CD8-positive, alpha-beta memory T cell (primary cell): ENCODE data around the gene ACY1. TPM values are rescaled to one million over a fixed set of nuclear protein-coding genes. Genes with fewer than 3 reads are reported as not detected.
A peak's percentile ranks its signal among the peaks of the same experiment; 100 is the strongest.

Source experiments
- CTCF ChIA-PET: fragments of 350-600 bp; sonication (Branson Sonifier 250); formaldehyde crosslinking; loops from one replicate; lab custom pipeline; 2021; ENCODE audit warnings: antibody characterized with exemption; lab: Charles Lee
- POLR2A ChIA-PET: fragments of 350-600 bp; sonication (Branson Sonifier 250); formaldehyde crosslinking; loops from one replicate; lab custom pipeline; 2021; ENCODE audit warnings: antibody characterized with exemption; lab: Charles Lee
- DNase-seq, 5 donors: peaks; one replicate each; pipeline versions ENCODE4 v3.0.0 to v3.0.0-alpha.2; 2020 to 2022; ENCODE audit warnings: mixed read lengths in 1 of 5
- H3K27ac ChIP-seq: one replicate; pipeline ENCODE4 v1.7.0; 2013; ENCODE audit warnings: low read depth, mild to moderate bottlenecking, low read length, moderate library complexity
- H3K27me3 ChIP-seq: 2 replicates; pipeline ENCODE4 v1.7.0; 2013; ENCODE audit warnings: low read length, mild to moderate bottlenecking; ENCODE audit not compliant: insufficient read depth, poor library complexity, severe bottlenecking
- H3K36me3 ChIP-seq: 2 replicates; pipeline ENCODE4 v1.7.0; 2013; ENCODE audit warnings: mild to moderate bottlenecking, low read length, moderate library complexity; ENCODE audit not compliant: insufficient read depth
- H3K4me1 ChIP-seq: 2 replicates; pipeline ENCODE4 v1.7.0; 2013; ENCODE audit warnings: mild to moderate bottlenecking, low read length, moderate library complexity; ENCODE audit not compliant: insufficient read depth
- H3K4me3 ChIP-seq: 2 replicates; pipeline ENCODE4 v1.7.0; 2013; ENCODE audit warnings: mild to moderate bottlenecking, low read length
- H3K9me3 ChIP-seq: 2 replicates; pipeline ENCODE4 v1.7.0; 2013; ENCODE audit warnings: mild to moderate bottlenecking, low read length
- H3K27ac Mint-ChIP-seq, 8 donors: one replicate each; pipeline ENCODE4 v1.8.0; 2020 to 2021; ENCODE audit warnings: mixed read lengths in 8 of 8, mild to moderate bottlenecking in 6 of 8, inconsistent platforms in 3 of 8, moderate library complexity in 3 of 8
- H3K27me3 Mint-ChIP-seq, 2 donors: one replicate each; pipeline ENCODE4 v1.8.0; 2020 to 2021; ENCODE audit warnings: mixed read lengths in 2 of 2, mild to moderate bottlenecking in 1 of 2, moderate library complexity in 1 of 2
- H3K36me3 Mint-ChIP-seq, 3 donors: one replicate each; pipeline ENCODE4 v1.8.0; 2020 to 2021; ENCODE audit warnings: mixed read lengths in 3 of 3, inconsistent platforms in 1 of 3, mild to moderate bottlenecking in 1 of 3
- H3K4me1 Mint-ChIP-seq, 3 donors: one replicate each; pipeline ENCODE4 v1.8.0; 2020 to 2021; ENCODE audit warnings: mixed read lengths in 3 of 3, inconsistent platforms in 1 of 3, mild to moderate bottlenecking in 1 of 3
- H3K4me3 Mint-ChIP-seq, 7 donors: one replicate each; pipeline ENCODE4 v1.8.0; 2020 to 2021; ENCODE audit warnings: mixed read lengths in 7 of 7, mild to moderate bottlenecking in 6 of 7, moderate library complexity in 4 of 7, inconsistent platforms in 2 of 7
- H3K9me3 Mint-ChIP-seq, 5 donors: one replicate each; pipeline ENCODE4 v1.8.0; 2020 to 2022; ENCODE audit warnings: mixed read lengths in 5 of 5, mild to moderate bottlenecking in 3 of 5, moderate library complexity in 2 of 5, inconsistent platforms in 1 of 5
- polyA plus RNA-seq: library from polyadenylated mRNA; unstranded; fragments of 300-500 nt; fragmentation: Illumina TruSeq; gene quantifications from one replicate; pipeline ENCODE4 v1.2.3, GENCODE V29; 2021
- total RNA-seq, 2 experiments: library from RNA; stranded (reverse); gene quantifications; one replicate each; pipeline ENCODE4 v1.2.3, GENCODE V29; 2021

Gene ACY1
- total RNA-seq (10 to 100 TPM; 46.1 to 49.0 TPM), polyA plus RNA-seq (13.8 TPM)

DNA sequence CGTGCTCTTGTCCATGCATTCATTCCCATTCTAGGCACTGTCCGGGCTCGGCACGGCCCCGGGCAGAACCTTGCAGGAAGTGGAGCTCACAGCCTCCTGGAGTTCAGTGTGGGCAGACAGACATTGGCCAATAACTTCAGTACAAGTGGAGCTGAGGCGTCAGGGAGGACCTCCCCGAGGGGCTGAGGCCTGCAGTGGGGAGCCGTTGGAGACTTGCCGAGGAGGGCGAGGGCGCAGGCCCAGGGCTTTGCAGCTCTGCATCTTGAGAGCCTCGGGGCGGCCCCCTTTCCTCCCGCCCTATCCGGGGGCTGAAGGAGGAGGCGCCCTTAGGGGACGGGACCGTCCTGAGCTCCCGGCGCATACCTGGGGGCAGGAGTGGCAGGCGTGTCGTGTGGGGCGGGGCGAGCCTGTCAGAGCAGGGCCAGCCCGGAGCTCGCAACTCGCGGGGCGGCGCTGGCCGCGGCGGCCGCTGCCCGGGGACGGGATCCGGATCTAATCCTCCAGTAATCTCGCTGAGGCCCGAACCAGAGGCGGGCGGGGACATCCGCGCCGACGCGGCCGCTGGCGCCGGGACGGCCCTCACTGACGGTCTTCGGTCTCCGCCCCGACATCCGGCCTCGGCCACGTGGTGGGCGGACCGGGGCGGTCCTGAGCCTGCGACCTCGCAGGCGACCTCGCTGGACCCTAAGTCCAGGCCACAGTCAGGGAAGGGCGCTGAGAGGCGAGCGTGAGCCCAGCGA, at the start of gene ACY1:
TSS of gene ACY1 (plus strand) at position 698 of the 740 bp plus-strand sequence. CDS start 530 bp downstream, outside the sequence.
- Histone ChIP-seq H3K4me3 (peak within 1 kb of the TSS; percentile 87), H3K27me3 (no peaks in the 10 kb centered on the region), H3K9me3 (no peaks in the 10 kb centered on the region), H3K4me1 (peaks cover 20% of the 10 kb centered on the region), H3K27ac (peak within 1 kb of the TSS; percentile 77), H3K36me3 (no peaks in the 10 kb centered on the region)
- peaks cover 24 to 29% (median 29%) of the 10 kb centered on the region in 3 donors for H3K4me1 Mint-ChIP-seq
- peak; percentile 63 to 81 (median 72) for DNase-seq
- H3K27ac Mint-ChIP-seq = peak within 1 kb of the TSS; percentile 57 to 99 (median 94)
- H3K4me3 Mint-ChIP-seq = peak within 1 kb of the TSS; percentile 83 to 96 (median 93)
- no peaks in the 10 kb centered on the region for H3K27me3 Mint-ChIP-seq
- ChIA-PET POLR2A (interaction anchor here (1.0 to 2.1 kb wide), 7 partner anchors 9 to 74 kb away, joined by 4 to 14 read pairs (median 6); partner anchors contain the start of genes ABHD14A, ABHD14B, PARP3 and PCBP4), CTCF (interaction anchor here (0.6 to 3.9 kb wide), 11 partner anchors 9 to 1414 kb away, joined by 3 to 43 read pairs (median 5); partner anchors contain the start of genes ABHD14A, ABHD14B, DUSP7 and HEMK1)
- peaks cover 0 to 1% (median 0%) of the 10 kb centered on the region in 3 donors for H3K36me3 Mint-ChIP-seq
- H3K9me3 Mint-ChIP-seq = no peaks in the 10 kb centered on the region

DNA sequence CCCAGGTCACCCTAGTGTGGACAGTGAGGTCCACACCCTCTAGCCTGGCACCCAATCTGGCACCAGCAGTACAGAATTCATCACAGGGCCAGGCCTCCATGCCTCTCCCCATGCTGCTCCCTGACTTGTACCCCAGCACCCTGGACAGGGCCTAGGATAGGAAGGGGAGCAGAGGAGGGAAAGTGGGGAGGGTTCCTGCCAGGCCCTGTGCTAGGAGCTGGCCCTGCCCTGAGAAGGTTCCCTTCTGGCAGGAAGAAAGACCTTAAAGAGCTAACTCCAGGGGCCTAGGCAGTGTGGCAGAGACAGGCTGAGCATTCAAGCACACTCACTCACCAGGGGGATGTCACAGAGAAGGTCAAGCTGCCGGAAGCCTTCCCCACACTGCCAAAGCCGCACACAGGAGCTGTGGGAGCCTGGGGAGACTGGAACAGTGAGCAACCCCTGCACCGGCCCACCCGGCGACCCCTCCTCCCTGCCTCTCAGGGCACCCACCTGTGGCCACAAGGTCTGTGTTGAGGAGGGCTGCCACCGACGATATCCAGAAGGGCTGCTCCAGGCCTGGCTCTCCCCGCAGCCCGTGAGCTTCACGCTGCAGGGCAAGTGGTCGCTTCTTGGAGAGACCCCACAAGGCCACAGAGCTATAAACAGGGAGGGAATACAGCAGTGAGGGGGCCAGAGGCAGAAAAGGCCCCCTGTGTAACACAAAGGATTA, 49.0 kb upstream of the ACY1 start:
- no peaks in the 10 kb centered on the region for H3K27me3 ChIP-seq
- H3K36me3 Mint-ChIP-seq = peaks cover 3 to 71% (median 5%) of the 10 kb centered on the region in 3 donors
- H3K27me3 Mint-ChIP-seq = peaks cover 0 to 1% of the 10 kb centered on the region in 2 donors
- no peak for DNase-seq
- no peaks in the 10 kb centered on the region for H3K4me1 ChIP-seq
- no peak overlapping the region for H3K27ac ChIP-seq
- no peaks in the 10 kb centered on the region for H3K9me3 ChIP-seq
- no peak overlapping the region for H3K27ac Mint-ChIP-seq
- POLR2A ChIA-PET = no interaction called here
- H3K9me3 Mint-ChIP-seq = no peaks in the 10 kb centered on the region
- CTCF ChIA-PET = interaction anchor here (0.7 kb wide), 1 partner anchor 8 kb away, joined by 3 read pairs; the partner anchor contains the start of gene PARP3
- H3K4me3 ChIP-seq = no peak overlapping the region
- peaks cover 5 to 10% (median 9%) of the 10 kb centered on the region in 3 donors for H3K4me1 Mint-ChIP-seq
- no peak overlapping the region for H3K4me3 Mint-ChIP-seq
- peaks cover 32% of the 10 kb centered on the region for H3K36me3 ChIP-seq

DNA sequence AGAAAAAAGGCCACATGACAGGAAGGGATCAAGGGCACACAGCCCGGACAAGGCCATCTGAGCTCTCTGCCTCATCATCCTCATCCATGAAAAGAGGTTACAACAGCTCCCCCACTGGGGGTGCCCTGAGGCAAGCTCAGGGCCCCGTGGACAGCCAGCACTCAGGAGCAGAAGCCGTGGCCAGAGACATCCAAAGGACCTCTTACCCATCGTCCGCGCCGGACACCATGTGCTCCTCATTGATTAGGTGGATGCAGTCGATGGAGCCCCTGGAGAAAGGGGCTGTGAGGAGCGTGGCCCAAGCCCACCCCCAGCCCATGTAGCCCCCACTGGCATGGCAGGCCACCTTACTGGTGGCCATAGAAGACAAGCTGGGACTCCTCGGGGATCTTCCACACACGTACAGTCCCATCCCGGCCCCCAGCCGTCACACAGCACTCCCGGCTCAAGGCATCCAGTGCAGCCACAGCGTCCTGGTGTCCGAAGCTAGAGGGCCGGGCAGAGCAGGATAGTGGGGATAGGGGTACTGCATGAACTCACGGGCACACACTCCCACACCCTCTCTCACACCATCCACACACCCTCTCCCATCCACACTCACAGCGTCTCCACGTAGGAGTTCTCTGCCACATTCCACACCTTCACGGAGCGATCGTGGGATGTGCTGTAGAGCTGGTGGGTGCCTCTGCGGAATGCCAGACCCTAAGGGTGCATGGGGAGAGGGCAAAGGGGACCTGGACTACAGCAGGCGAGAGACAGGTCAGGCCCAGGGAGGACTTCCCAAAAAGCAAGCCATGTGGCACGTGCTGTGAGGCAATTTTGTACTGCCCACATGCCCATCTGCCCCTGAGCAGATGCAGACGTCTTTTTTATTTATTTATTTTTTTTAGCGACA, 48.1 kb upstream of the ACY1 start:
- DNase-seq = no peak
- no peak overlapping the region for H3K4me3 Mint-ChIP-seq
- no peak overlapping the region for H3K27ac Mint-ChIP-seq
- H3K27ac ChIP-seq = no peak overlapping the region
- peaks cover 3 to 72% (median 5%) of the 10 kb centered on the region in 3 donors for H3K36me3 Mint-ChIP-seq
- no peaks in the 10 kb centered on the region for H3K27me3 Mint-ChIP-seq
- H3K27me3 ChIP-seq = no peaks in the 10 kb centered on the region
- CTCF ChIA-PET = interaction anchor here (0.7 kb wide), 1 partner anchor 7 kb away, joined by 3 read pairs; the partner anchor contains the start of gene PARP3
- H3K9me3 ChIP-seq = no peaks in the 10 kb centered on the region
- no peaks in the 10 kb centered on the region for H3K9me3 Mint-ChIP-seq
- no peak overlapping the region for H3K4me3 ChIP-seq
- peaks cover 6% of the 10 kb centered on the region for H3K4me1 ChIP-seq
- peaks cover 32% of the 10 kb centered on the region for H3K36me3 ChIP-seq
- peaks cover 7 to 18% (median 17%) of the 10 kb centered on the region in 3 donors for H3K4me1 Mint-ChIP-seq
- POLR2A ChIA-PET = no interaction called here

DNA sequence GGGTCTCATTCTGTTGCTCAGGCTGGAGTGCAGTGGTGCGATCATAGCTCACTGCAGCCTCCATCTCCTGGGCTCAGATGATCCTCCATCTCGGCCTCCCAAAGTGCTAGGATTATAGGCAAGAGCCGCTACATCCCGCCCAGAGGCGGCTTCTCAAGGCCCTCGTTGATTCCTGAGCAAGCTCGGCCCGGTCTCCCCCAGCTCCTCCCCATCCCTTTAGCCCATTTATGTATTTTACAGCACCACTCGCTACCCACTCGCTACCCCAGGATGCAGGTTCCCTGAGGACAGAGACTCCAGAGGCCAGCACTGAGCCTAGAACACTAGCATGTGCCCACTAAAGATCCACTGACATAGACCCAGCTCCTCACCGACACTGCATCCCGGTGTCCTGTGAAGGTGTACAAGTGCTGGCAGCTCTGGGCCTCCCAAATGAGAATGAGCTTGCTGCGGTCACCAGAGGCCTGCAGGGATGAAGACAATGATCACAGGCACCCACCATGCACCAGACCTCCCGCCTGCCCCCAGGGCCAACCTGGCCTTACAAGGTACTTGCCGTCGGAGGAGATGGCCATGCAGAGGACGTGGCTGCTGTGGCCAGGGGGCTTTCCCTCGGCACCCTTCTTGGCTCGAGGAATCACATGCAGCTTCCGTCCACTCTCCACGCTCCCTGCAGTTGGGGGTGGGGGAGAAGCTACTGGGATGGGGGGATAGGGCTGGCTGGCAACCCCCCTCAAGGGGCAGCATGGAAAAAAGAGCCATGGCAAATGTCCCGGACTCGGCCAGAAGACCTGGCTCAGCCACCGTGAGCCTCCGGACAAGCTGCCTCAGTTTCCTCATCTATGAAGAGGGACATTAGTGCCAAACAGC, 47.2 kb upstream of the ACY1 start:
- Mint-ChIP-seq H3K9me3 (no peaks in the 10 kb centered on the region), H3K4me1 (peaks cover 16 to 26% (median 25%) of the 10 kb centered on the region in 3 donors), H3K27me3 (no peaks in the 10 kb centered on the region), H3K27ac (no peak overlapping the region), H3K36me3 (peaks cover 3 to 76% (median 5%) of the 10 kb centered on the region in 3 donors), H3K4me3 (no peak overlapping the region)
- POLR2A ChIA-PET = no interaction called here
- Histone ChIP-seq H3K27ac (no peak overlapping the region), H3K9me3 (no peaks in the 10 kb centered on the region), H3K27me3 (no peaks in the 10 kb centered on the region), H3K4me1 (peaks cover 15% of the 10 kb centered on the region), H3K4me3 (no peak overlapping the region), H3K36me3 (peaks cover 32% of the 10 kb centered on the region)
- CTCF ChIA-PET = interaction anchor here (1.3 kb wide), 1 partner anchor 37 kb away, joined by 4 read pairs; the partner anchor contains the start of gene ABHD14B
- no peak for DNase-seq

DNA sequence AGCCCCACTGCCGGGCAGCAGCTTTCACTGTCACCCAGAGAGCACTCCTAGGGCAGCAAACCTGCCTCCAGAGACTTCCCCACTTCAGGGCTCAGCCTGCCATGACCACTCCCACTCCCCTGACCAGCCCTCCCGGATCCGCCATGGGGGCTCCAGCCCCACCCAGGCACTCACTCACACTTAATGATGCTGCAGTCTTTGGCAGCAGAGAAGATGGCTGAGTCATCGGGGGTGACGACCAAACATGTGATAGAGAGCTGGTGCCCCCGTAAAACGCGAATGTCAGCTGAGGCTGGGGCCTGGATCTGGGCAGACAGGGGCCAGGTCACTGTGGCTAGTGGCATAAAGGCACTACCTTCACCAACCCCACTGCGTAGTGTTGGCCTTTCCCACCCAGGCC, 46.3 kb upstream of the ACY1 start:
- ChIA-PET CTCF (interaction anchor here (1.3 kb wide), 1 partner anchor 37 kb away, joined by 4 read pairs; the partner anchor contains the start of gene ABHD14B), POLR2A (no interaction called here)
- no peaks in the 10 kb centered on the region for H3K9me3 ChIP-seq

DNA sequence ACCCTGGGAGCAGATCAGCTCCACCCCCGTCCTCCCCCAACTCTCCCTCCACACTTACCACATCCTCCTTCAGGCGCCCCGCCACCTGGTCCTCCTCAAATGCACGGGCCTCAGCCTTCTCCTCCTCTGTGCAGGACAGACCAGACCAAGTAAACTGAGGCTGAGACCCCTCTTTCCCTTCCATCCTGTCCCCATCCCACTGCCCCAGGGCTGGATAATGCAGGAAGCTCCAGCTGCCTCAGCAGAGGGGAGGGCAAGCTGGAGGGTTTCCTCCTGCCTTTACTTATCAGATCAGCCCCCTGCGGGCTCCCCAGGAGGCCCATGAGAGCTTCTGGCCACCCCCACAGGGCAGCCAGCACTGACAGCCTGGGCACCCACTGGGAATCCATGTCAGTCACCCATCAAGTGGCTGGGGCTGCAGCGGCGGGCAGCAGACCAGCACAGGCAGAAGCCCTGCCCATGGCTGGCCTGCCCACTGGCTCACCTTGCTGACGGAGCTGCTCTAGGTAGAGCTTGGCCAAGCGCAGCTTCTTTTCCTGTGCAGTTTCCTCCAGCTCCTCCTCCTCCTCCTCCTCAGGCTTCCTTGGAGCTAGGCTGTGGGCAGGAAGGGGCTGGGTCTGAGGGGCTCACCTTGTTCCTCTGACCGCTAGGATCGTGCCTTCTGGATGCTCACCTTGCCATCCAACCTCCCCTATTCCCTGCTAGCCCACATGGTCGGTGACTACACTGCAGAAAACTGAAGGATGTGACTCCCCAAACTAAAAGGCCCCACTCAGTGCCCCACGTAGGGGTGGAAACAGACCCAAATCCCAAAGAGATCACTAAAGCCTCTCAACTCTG, 45.5 kb upstream of the ACY1 start:
- H3K27me3 ChIP-seq = no peaks in the 10 kb centered on the region
- peaks cover 21 to 42% (median 31%) of the 10 kb centered on the region in 3 donors for H3K4me1 Mint-ChIP-seq
- H3K36me3 Mint-ChIP-seq = peaks cover 3 to 72% (median 5%) of the 10 kb centered on the region in 3 donors
- H3K4me1 ChIP-seq = peaks cover 23% of the 10 kb centered on the region
- ChIA-PET POLR2A (no interaction called here), CTCF (no interaction called here)
- H3K27ac Mint-ChIP-seq = no peak overlapping the region
- DNase-seq = no peak
- peaks cover 32% of the 10 kb centered on the region for H3K36me3 ChIP-seq
- no peaks in the 10 kb centered on the region for H3K9me3 ChIP-seq
- H3K4me3 ChIP-seq = no peak overlapping the region
- H3K27ac ChIP-seq = no peak overlapping the region
- peak overlapping the region in 1 of 7 donors; percentile 79 for H3K4me3 Mint-ChIP-seq
- H3K9me3 Mint-ChIP-seq = no peaks in the 10 kb centered on the region
- H3K27me3 Mint-ChIP-seq = no peaks in the 10 kb centered on the region

More for the DNA sequence above, 46.3 kb upstream of the ACY1 start:
- Mint-ChIP-seq H3K4me1 (peaks cover 18 to 34% (median 28%) of the 10 kb centered on the region in 3 donors), H3K9me3 (no peaks in the 10 kb centered on the region), H3K36me3 (peaks cover 3 to 75% (median 5%) of the 10 kb centered on the region in 3 donors), H3K4me3 (no peak overlapping the region), H3K27me3 (no peaks in the 10 kb centered on the region), H3K27ac (no peak overlapping the region)
- no peak for DNase-seq
- Histone ChIP-seq H3K4me3 (no peak overlapping the region), H3K4me1 (peaks cover 18% of the 10 kb centered on the region), H3K36me3 (peaks cover 32% of the 10 kb centered on the region), H3K27me3 (no peaks in the 10 kb centered on the region), H3K27ac (no peak overlapping the region)
